ENCODE data around the gene NELL1.

The NELL1 gene

DNA sequence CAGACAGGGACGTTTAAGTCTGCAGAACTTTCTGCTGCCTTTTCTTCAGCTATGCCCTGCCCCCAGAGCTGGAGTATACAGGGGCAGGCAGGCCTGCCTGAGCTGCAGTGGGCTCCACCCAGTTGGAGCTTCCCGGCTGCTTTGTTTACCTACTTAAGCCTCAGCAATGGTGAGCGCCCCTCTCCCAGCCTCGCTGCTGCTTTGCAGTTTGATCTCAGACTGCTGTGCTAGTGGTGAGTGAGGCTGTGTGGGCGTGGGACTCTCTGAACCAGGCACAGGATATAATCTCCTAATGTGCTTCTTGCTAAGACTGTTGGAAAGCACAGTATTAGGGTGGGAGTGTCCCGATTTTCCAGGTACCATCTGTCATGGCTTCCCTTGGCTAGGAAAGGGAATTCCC lies 38.5 kb downstream of the NELL1 start:
- Histone ChIP-seq H3K9ac (no peak overlapping the region), H3K27me3 (no peaks in the 10 kb centered on the region), H4K20me1 (no peaks in the 10 kb centered on the region), H3K36me3 (no peaks in the 10 kb centered on the region), H3K4me2 (no peak overlapping the region), H3K4me3 (no peak overlapping the region), H3K9me3 (peaks cover 17% of the 10 kb centered on the region; the same call in 1 of the 2 replicates), H3K4me1 (no peaks in the 10 kb centered on the region), H3K27ac (no peak overlapping the region)
- no peak for TF ChIP-seq Cebpa-rat (IDR thresholded peaks at IDR 0.05)

DNA sequence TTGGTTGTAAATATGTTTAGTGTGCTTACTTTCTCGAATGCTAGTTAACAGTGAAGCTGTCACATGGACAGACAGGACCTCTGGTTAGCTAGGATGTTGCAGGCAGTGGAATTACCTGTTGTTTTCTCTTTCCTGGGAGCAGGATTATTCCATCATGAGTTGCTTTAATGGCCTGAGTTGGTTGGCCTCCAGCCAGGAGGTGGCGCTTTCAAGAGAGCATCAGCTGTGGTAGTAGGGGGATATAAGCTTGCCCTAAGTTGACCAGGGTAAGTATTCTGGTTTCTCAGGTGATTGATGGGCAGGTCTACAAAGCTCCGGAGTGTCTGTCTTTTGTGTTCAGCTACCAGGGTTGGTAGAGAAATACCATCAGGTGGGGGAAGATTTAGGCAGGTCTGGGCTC lies 43.5 kb downstream of the NELL1 start:
- no peaks in the 10 kb centered on the region for H4K20me1 ChIP-seq
- H3K9me3 ChIP-seq: peaks cover 18% of the 10 kb centered on the region; the same call in 1 of the 2 replicates
- H3K4me2 ChIP-seq: no peak overlapping the region

DNA sequence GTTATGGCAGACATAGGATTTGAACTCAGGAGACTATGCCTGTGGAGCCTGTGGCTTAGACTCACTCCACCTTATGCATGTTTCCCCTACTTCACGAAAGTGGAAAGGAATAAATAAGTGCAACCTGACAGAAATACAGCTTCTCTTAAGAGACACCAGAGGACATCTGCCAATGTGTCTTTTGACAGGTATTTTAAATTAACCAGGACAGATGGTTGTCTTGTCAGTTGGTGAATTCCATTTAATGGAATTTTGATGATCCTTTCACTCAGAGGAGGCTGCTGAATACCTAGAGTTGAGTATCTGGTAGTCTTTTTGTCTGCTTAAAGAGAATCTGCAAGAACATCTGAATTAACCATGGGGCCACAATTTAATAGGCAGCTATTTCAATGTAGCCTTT lies 46.1 kb downstream of the NELL1 start:
- no peak for TF ChIP-seq Cebpa-rat (IDR thresholded peaks at IDR 0.05)
- Histone ChIP-seq H3K9ac (no peak overlapping the region), H3K27me3 (no peaks in the 10 kb centered on the region), H3K36me3 (no peaks in the 10 kb centered on the region), H3K27ac (no peak overlapping the region), H3K9me3 (peaks cover 10% of the 10 kb centered on the region; the same call in 1 of the 2 replicates), H3K4me1 (no peaks in the 10 kb centered on the region), H3K4me2 (no peak overlapping the region), H3K4me3 (no peak overlapping the region), H4K20me1 (no peaks in the 10 kb centered on the region)

More for the DNA sequence above, 43.5 kb downstream of the NELL1 start:
- TF ChIP-seq Cebpa-rat (IDR thresholded peaks at IDR 0.05): no peak
- H3K27me3 ChIP-seq: no peaks in the 10 kb centered on the region
- H3K27ac ChIP-seq: no peak overlapping the region
- no peak overlapping the region for H3K9ac ChIP-seq
- no peaks in the 10 kb centered on the region for H3K4me1 ChIP-seq
- H3K36me3 ChIP-seq: no peaks in the 10 kb centered on the region
- H3K4me3 ChIP-seq: no peak overlapping the region

DNA sequence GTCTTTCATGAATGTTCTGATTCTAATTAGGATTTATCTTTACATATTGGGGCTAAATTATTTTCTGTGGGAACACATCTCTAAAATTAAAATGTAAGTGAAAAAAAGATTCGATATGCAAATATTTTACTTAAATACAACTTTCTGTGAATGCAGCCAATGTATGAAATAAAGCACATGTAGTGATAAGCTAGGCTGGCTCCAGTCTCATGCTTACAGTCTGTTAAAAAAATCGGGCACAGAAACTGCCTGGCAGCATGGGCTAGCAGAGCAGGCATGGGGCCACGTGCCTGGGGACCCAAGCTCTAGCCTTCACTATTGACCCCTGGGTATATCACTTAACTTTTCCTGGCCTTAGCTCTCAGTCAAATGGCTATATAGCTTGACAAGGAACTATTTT lies 46.5 kb downstream of the NELL1 start:
- Histone ChIP-seq H3K9me3 (peaks cover 10% of the 10 kb centered on the region; the same call in 1 of the 2 replicates), H3K9ac (no peak overlapping the region), H3K4me2 (no peak overlapping the region), H4K20me1 (no peaks in the 10 kb centered on the region), H3K4me3 (no peak overlapping the region), H3K4me1 (no peaks in the 10 kb centered on the region), H3K36me3 (no peaks in the 10 kb centered on the region), H3K27ac (no peak overlapping the region), H3K27me3 (no peaks in the 10 kb centered on the region)
- no peak for TF ChIP-seq Cebpa-rat (IDR thresholded peaks at IDR 0.05)

DNA sequence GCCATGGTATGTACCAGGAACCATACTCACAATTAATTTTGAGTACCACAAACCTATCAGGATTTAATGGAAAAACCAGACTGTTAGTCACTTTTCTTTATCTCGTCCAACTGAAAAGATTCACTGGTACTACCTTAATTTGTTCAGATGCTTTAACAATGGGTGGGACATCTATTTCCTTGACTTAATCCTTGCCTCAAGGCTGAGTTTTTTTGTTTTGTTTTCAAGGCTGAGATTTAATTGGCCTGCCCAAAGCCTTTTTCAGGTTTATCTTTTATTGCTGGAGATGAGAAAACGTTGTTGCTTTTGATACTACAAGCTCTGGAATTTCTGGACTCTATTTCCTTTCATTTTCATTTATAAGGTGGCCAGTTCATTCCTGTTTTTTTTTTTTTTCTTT lies 50.4 kb downstream of the NELL1 start:
- H3K36me3 ChIP-seq: no peaks in the 10 kb centered on the region
- no peak overlapping the region for H3K4me3 ChIP-seq
- no peak for TF ChIP-seq Cebpa-rat (IDR thresholded peaks at IDR 0.05)
- H4K20me1 ChIP-seq: no peaks in the 10 kb centered on the region
- H3K27ac ChIP-seq: no peak overlapping the region
- H3K4me1 ChIP-seq: no peaks in the 10 kb centered on the region
- H3K27me3 ChIP-seq: no peaks in the 10 kb centered on the region
- H3K9me3 ChIP-seq: peaks cover 7% of the 10 kb centered on the region
- H3K9ac ChIP-seq: no peak overlapping the region
- no peak overlapping the region for H3K4me2 ChIP-seq

DNA sequence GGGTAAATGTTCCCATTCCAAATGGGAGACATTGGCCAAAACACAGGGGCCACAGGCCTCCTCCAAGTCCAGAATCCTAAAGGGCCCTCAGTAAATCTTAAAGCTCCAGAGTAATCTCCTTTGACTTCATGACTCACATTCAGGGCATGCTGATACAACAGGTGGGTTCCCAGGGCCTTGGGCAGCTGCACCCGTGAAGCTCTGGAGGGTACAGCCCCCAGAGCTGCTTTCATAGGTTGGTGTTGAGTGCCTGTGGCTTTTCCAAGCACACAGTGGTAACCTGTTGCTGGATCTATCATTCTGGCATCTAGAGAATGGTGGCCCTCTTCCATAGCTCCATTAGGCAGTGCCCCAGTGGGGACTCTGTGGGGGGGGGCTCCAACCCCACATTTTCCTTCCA lies 54.0 kb downstream of the NELL1 start:
- H4K20me1 ChIP-seq: no peaks in the 10 kb centered on the region
- H3K27ac ChIP-seq: no peak overlapping the region
- H3K9ac ChIP-seq: no peak overlapping the region
- no peaks in the 10 kb centered on the region for H3K4me1 ChIP-seq
- no peak for TF ChIP-seq Cebpa-rat (IDR thresholded peaks at IDR 0.05)
- H3K36me3 ChIP-seq: no peaks in the 10 kb centered on the region
- H3K4me2 ChIP-seq: no peak overlapping the region
- H3K4me3 ChIP-seq: no peak overlapping the region
- H3K27me3 ChIP-seq: no peaks in the 10 kb centered on the region
- H3K9me3 ChIP-seq: peaks cover 21% of the 10 kb centered on the region

DNA sequence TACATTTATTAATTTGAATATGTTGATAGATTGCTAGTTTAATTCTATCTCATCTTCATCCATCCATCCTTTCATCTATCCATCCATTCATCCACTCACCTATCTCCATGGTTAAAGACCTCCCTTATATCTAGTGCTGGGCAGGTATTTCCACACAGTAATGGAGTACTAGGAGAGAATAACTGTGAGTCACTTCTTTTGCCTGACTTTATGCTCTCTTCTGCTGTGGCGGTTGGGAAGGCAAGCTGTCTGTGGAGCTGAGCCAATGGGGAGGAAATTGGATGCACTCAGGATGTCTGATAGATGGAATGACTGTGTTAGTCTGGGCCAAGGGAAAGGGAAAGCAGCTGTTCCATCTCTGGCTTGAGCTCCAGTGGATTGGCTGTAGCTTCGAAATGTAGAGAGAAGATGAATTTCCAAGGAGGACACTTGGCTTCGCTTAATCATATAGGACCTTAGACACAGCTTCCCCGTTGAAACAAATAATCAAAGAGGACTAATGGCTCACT lies 60.3 kb downstream of the NELL1 start:
- Histone ChIP-seq H3K4me3 (no peak overlapping the region), H3K9me3 (peaks cover 23% of the 10 kb centered on the region), H3K4me1 (no peaks in the 10 kb centered on the region), H3K9ac (no peak overlapping the region), H3K36me3 (no peaks in the 10 kb centered on the region), H4K20me1 (no peaks in the 10 kb centered on the region), H3K27me3 (no peaks in the 10 kb centered on the region), H3K4me2 (no peak overlapping the region), H3K27ac (no peak overlapping the region)
- TF ChIP-seq Cebpa-rat (IDR thresholded peaks at IDR 0.05): no peak

DNA sequence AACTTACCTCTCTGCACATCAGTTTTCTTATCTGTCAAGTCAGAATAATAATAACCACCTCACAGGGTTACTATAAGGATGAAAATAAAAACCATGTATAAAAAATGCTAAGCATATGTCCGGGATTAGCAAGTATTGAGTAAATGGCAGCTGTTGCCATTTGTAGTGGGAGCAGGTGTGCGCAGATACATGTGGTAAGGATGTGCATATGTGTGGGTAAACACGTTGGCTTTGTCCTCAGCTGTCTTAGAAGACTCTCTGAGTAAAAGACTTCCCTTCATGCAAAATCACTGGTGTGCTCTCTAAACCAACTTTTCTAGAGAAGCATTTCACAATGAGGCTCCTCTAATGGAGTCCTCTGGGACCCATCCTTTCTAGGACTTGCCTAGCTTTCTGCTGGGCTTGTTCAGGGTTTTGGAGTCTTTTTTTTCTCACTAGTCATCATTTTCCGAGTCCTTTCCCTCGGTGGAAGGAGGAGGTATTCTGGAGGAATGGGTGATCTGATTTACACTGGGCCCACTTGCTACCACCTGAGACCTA lies 62.4 kb downstream of the NELL1 start:
- H3K27ac ChIP-seq: no peak overlapping the region
- H3K27me3 ChIP-seq: no peaks in the 10 kb centered on the region
- H3K4me2 ChIP-seq: no peak overlapping the region
- no peaks in the 10 kb centered on the region for H3K36me3 ChIP-seq
- H3K4me3 ChIP-seq: no peak overlapping the region
- H4K20me1 ChIP-seq: no peaks in the 10 kb centered on the region
- no peak for TF ChIP-seq Cebpa-rat (IDR thresholded peaks at IDR 0.05)
- H3K4me1 ChIP-seq: no peaks in the 10 kb centered on the region
- H3K9me3 ChIP-seq: peaks cover 19% of the 10 kb centered on the region
- no peak overlapping the region for H3K9ac ChIP-seq

DNA sequence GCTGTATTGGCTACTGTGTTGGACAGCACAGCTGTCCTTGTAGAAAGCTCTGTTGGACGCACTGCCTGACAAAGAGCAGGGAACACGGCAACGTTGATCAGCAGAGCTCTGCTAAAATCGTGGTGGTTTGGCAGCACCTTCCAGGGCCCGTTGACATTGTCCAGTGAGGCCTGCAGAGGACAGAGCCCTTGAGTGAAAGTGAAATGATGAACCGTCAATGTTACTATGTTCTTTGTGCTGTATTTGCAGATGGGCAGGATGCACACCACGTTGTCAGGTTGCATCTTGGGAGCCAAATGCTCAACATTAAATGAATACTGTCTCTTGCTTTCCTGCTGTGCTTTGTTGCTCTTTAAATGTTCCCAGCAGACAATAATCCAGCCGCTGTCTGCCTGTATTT lies 69.7 kb downstream of the NELL1 start:
- Histone ChIP-seq H3K9me3 (peaks cover 16% of the 10 kb centered on the region), H3K4me2 (no peak overlapping the region), H3K27me3 (no peaks in the 10 kb centered on the region), H3K4me1 (peaks cover 25% of the 10 kb centered on the region), H3K4me3 (no peak overlapping the region), H3K9ac (no peak overlapping the region), H3K36me3 (no peaks in the 10 kb centered on the region), H4K20me1 (no peaks in the 10 kb centered on the region), H3K27ac (no peak overlapping the region)
- TF ChIP-seq Cebpa-rat (IDR thresholded peaks at IDR 0.05): no peak

DNA sequence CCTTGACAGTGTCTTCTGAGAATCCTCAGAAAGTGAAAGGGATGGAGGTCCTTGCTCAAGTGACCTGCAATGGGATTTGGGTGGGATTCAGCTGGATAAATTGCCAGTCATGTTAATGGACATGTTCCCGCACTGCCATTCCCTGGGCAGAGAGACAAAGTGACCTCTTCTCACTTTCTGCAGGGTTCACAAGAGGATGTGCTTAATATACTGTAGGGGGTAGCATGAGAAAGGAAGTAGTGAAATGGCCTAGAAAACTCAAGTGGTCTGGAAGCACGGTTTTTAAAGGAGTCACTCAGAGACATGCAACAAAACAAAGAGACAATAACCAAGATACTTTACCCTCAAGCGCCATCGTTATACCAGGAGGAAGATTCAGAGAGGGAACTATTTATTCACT lies 70.2 kb downstream of the NELL1 start:
- Histone ChIP-seq H3K4me2 (no peak overlapping the region), H4K20me1 (no peaks in the 10 kb centered on the region), H3K9ac (no peak overlapping the region), H3K27ac (no peak overlapping the region), H3K9me3 (peaks cover 13% of the 10 kb centered on the region), H3K4me1 (peaks cover 25% of the 10 kb centered on the region), H3K36me3 (no peaks in the 10 kb centered on the region), H3K27me3 (no peaks in the 10 kb centered on the region), H3K4me3 (no peak overlapping the region)
- TF ChIP-seq Cebpa-rat (IDR thresholded peaks at IDR 0.05): no peak

DNA sequence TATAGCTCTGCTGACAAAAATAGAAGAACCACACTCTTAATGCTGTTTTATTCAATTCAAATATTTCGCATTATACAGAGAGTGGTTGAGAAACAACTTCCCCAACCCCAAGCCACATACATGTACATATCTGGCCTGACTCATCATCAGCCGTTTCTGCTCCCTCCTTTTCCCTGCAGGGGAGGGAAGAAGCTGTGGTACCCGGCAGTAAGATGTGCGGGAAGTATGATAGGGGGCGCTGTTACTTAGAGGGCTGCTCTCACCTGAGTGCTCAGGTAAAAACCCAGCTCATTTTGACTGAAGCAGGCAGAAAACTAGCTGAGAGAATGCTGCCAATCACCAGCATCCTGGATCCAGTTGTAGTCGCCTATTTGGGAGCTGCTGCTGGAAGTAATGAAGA lies 85.5 kb downstream of the NELL1 start:
- Histone ChIP-seq H3K4me2 (no peak overlapping the region), H3K4me3 (no peak overlapping the region), H4K20me1 (no peaks in the 10 kb centered on the region), H3K4me1 (no peaks in the 10 kb centered on the region), H3K27ac (no peak overlapping the region), H3K9me3 (no peaks in the 10 kb centered on the region), H3K36me3 (no peaks in the 10 kb centered on the region), H3K9ac (no peak overlapping the region), H3K27me3 (no peaks in the 10 kb centered on the region)
- TF ChIP-seq Cebpa-rat (IDR thresholded peaks at IDR 0.05): no peak
